Psoas muscle (tissue), 8 donors: ENCODE data around the gene MPV17L2. TPM values are rescaled to one million over a fixed set of nuclear protein-coding genes. Genes with fewer than 3 reads are reported as not detected.
A peak's percentile ranks its signal among the peaks of the same experiment; 100 is the strongest.

Source experiments
- ATAC-seq, 4 donors: fragments of 200-7000 bp; cut with Tn5 transposase; one replicate each; pipeline ENCODE4 v1.9.1; 2020; ENCODE audit warnings: moderate library complexity in 3 of 4, mild to moderate bottlenecking in 2 of 4
- DNase-seq, 2 donors: peaks; one replicate each; pipeline ENCODE4 v3.0.0-alpha.2; 2020
- H3K27ac ChIP-seq: fragments of 200-600 bp; one replicate; pipeline ENCODE4 v1.8.0; 2022
- H3K27me3 ChIP-seq, 3 donors: fragments of 200-600 bp in 1 of 3; one replicate each; pipeline versions ENCODE4 v1.6.1 to v1.8.0; 2013 to 2022; ENCODE audit warnings: low read length in 2 of 3, mild to moderate bottlenecking in 2 of 3, moderate library complexity in 1 of 3; ENCODE audit not compliant: insufficient read depth in 3 of 3
- H3K36me3 ChIP-seq, 2 donors: fragments of 200-600 bp in 1 of 2; one replicate each; pipeline versions ENCODE4 v1.6.1 to v1.8.0; 2013 to 2022; ENCODE audit warnings: low read depth in 1 of 2, mild to moderate bottlenecking in 1 of 2, moderate library complexity in 1 of 2; ENCODE audit not compliant: insufficient read depth in 1 of 2
- H3K4me1 ChIP-seq: fragments of 200-600 bp; one replicate; pipeline ENCODE4 v1.8.0; 2022
- H3K4me3 ChIP-seq: fragments of 200-600 bp; one replicate; pipeline ENCODE4 v1.8.0; 2022; ENCODE audit warnings: mild to moderate bottlenecking
- H3K9me3 ChIP-seq: fragments of 200-600 bp; one replicate; pipeline ENCODE4 v1.8.0; 2022
- WGBS, 3 donors: extraction: QIAGEN DNeasy Blood & Tissue Kit; methylation state at CpG; one replicate each; pipeline versions ENCODE4 v1.1.6 to v1.1.7; 2013; 5-methylcytosine and 5-hydroxymethylcytosine counted together
- intact Hi-C, 2 donors: fragments of 100-400 bp; cut with DNase I; formaldehyde crosslinking; loops; one replicate each; pipeline versions ENCODE4 v1.11.0 to v1.14.2; 2022
- polyA plus RNA-seq, 3 donors: library from polyadenylated mRNA; stranded (reverse); fragments of 200-250 nt; gene quantifications; one replicate each; pipeline ENCODE4 v1.2.3, GENCODE V29; 2013
- total RNA-seq, 4 donors: library from RNA; stranded (reverse); fragmentation: NEBNext Ultra II Directional in 2 of 4; extraction: Animal tissue kit (Norgen Biotek cat#: 25700) in 2 of 4; gene quantifications; one replicate each; pipeline versions ENCODE4 v1.2.1 to v1.2.4, GENCODE V29; 2021 to 2023
- TF ChIP-seq, protein P1 (sequence below): fragments of 200-600 bp; IDR thresholded peaks from one replicate; pipeline ENCODE4 v1.8.0; 2022; ENCODE audit warnings: antibody characterized with exemption
- donor health status: healthy with polysubstance abuse.
- donor health status: DM: no; HTN: no; CAD: no; lungs with moderate emphysema.
- donor health status: Bipolar disorder and iron deficiency.
- donor health status: healthy.
- donor health status: DM: yes; HTN: yes; CAD: no.
- donor health status: DM: no; HTN: no; CAD: no.
- donor health status: DM: no; HTN: no; CAD: no.
- donor health status: DM: yes; HTN: yes; CAD: no.

The MPV17L2 gene
- total and polyA plus RNA-seq, 7 donors, result 5.9 to 23.3 (median 12.7) TPM

GRCh38 chr19:18203408-18203862 lies 10.4 kb downstream of the MPV17L2 start:
- peak overlapping the region; percentile 30 for H3K27ac ChIP-seq
- no peaks in the 10 kb centered on the region for H3K9me3 ChIP-seq
- WGBS, 3 donors, result 1% methylated on average over 26 to 38 of the region's 38 CpGs
- DNase-seq, result peak; percentile 53 to 79
- peak overlapping the region; percentile 67 for H3K4me3 ChIP-seq
- peaks cover 18% of the 10 kb centered on the region for H3K4me1 ChIP-seq
- ATAC-seq, result peak in 2 of 4 donors; percentile 0 to 1
- TF ChIP-seq, protein P1, sequence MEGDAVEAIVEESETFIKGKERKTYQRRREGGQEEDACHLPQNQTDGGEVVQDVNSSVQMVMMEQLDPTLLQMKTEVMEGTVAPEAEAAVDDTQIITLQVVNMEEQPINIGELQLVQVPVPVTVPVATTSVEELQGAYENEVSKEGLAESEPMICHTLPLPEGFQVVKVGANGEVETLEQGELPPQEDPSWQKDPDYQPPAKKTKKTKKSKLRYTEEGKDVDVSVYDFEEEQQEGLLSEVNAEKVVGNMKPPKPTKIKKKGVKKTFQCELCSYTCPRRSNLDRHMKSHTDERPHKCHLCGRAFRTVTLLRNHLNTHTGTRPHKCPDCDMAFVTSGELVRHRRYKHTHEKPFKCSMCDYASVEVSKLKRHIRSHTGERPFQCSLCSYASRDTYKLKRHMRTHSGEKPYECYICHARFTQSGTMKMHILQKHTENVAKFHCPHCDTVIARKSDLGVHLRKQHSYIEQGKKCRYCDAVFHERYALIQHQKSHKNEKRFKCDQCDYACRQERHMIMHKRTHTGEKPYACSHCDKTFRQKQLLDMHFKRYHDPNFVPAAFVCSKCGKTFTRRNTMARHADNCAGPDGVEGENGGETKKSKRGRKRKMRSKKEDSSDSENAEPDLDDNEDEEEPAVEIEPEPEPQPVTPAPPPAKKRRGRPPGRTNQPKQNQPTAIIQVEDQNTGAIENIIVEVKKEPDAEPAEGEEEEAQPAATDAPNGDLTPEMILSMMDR, result no peak
- intact Hi-C loops, result no loop called here
- H3K27me3 ChIP-seq, result no peaks in the 10 kb centered on the region
- peaks cover 0 to 16% of the 10 kb centered on the region in 2 donors for H3K36me3 ChIP-seq

DNA sequence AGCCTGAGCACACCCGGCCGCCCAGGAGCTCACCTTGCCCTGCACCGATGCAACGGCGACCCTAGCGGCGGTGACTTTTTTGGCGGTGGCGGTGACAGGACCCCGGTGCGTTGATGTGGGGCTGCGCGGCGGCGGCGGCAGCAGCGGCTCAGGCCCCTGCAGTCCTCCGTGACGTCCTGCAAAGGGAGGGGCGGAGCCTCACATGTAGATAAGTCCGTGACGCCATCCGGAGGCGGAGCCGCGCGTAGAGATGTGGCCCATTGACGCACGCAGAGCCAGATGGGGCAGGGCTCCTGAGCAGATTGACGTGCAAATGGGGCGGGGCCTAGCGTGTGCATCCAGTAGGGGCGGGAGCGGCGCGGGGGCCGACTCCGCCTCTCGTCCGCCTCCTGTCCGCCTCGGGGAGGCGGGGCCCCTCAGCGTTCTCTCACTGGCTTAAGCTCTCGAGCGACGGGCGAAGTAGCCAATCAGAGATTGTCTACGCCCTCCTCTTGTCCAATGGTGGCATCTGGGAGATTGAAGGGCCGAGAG lies 10.9 kb downstream of the MPV17L2 start, which contains the start of gene RAB3A:
Gene RAB3A, minus strand, starts transcription at position 180 of the 531 bp plus-strand sequence. CDS start 1,302 bp downstream, outside the sequence.
- peak; percentile 90 to 95 (median 93) for ATAC-seq
- WGBS, 3 donors, result 0 to 1% (median 0%) methylated on average over 35 to 50 of the region's 50 CpGs
- H3K9me3 ChIP-seq, result no peaks in the 10 kb centered on the region
- DNase-seq, result peak; percentile 100
- peaks cover 22% of the 10 kb centered on the region for H3K4me1 ChIP-seq
- H3K27ac ChIP-seq, result peak within 1 kb of the TSS; percentile 98
- no peaks in the 10 kb centered on the region for H3K27me3 ChIP-seq
- H3K4me3 ChIP-seq, result peak within 1 kb of the TSS; percentile 77
- intact Hi-C loops, result loop anchor here in 1 of 2 donors (2.0 kb wide), 1 partner anchor 119 kb away; the partner anchor contains the start of gene LSM4
- H3K36me3 ChIP-seq, result peaks cover 0 to 12% of the 10 kb centered on the region in 2 donors
- TF ChIP-seq, protein P1, result no peak

DNA sequence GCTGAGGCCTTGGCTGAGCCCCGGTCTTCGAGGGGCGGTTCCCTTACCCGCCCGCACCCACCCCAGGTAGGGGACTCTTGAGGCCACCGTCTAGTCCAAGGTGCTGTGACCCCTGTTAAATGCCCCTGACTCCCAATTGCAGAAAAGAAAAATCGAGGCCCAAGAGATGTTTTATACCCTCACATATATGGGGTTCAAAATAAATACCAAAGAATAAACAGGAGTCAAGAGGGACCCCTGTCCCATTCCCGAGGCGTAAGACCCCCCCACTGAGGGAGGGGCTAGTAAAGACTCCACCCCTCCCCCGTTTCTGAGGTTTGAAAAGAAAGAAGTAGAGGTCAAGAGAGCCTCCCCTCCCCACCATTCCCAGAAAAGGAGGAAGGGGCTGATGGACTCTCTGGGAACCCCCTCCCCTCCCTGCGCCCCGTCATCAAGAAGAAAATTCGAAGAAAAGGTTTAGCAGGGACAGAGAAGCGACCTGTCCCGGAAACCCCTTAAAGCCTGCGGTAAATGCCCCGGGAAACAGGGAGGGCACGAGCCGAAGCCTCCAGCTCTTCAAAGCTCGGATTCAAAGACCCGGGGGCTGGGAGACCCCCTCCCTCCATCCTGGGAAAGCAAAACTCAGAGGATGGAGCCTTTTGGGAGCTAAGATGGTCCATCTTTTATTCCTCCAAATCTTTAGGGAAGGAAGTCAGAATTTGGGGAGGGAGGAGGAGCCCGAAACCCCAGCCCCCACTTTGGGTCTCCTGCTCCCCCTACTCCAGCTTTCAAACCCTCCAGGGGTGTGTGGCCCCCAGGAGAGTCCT lies 11.6 kb downstream of the MPV17L2 start:
- peak; percentile 31 to 70 for DNase-seq
- TF ChIP-seq, protein P1, result no peak
- intact Hi-C loops, result loop anchor here (2.0 to 5.0 kb wide), 3 partner anchors 118 to 208 kb away; partner anchors contain the start of gene LSM4 (in 1 of the 2)
- peak overlapping the region; percentile 77 for H3K4me3 ChIP-seq
- peaks cover 0 to 6% of the 10 kb centered on the region in 2 donors for H3K36me3 ChIP-seq
- peak overlapping the region; percentile 98 for H3K27ac ChIP-seq
- 0 to 1% (median 1%) methylated on average over 22 of the region's 22 CpGs for WGBS, 3 donors
- no peaks in the 10 kb centered on the region for H3K9me3 ChIP-seq
- peaks cover 22% of the 10 kb centered on the region for H3K4me1 ChIP-seq
- peak; percentile 15 to 50 (median 32) for ATAC-seq
- H3K27me3 ChIP-seq, result no peaks in the 10 kb centered on the region

GRCh38 chr19:18205200-18205892 lies 12.3 kb downstream of the MPV17L2 start:
- peak overlapping the region; percentile 98 for H3K27ac ChIP-seq

More at GRCh38 chr19:18205200-18205892, 12.3 kb downstream of the MPV17L2 start:
- peak; percentile 52 to 80 (median 70) for ATAC-seq
- Histone ChIP-seq H3K4me3 (peak overlapping the region; percentile 77), H3K36me3 (no peaks in the 10 kb centered on the region), H3K27me3 (no peaks in the 10 kb centered on the region), H3K4me1 (peaks cover 22% of the 10 kb centered on the region), H3K9me3 (no peaks in the 10 kb centered on the region)
- intact Hi-C loops, result loop anchor here (2.0 to 5.0 kb wide), 3 partner anchors 117 to 207 kb away; partner anchors contain the start of gene LSM4 (in 1 of the 2)
- peak; percentile 85 to 94 for DNase-seq
- WGBS, 3 donors, result 17% methylated on average over 36 of the region's 36 CpGs
- TF ChIP-seq, protein P1, result no peak
